ENCODE results near the gene CCR5AS.

DNA sequence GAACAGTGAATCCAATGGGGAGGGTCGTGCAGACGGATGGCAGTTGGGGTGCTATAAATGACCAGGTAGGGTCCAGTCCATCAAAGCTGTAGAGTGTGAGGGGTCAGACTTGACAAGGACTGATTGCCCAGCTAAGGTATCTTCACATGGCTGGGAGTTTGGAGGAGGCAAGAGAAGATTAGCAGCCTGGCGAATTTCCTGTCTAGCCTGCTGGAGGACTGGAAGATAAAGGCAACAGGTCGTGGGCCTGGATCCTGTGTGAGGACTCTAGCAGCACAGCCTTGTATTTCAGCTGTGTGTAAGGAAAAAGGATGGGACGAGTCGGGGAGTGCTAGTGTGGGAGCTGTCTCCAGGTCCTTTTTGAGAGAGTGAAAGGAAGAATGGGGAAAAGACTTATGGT, 17.6 kb downstream of the CCR5AS start:
- TF ChIP-seq POLR2A (IDR thresholded peaks at IDR 0.05; ENCODE audit: low read length) = no peak
- no peak for TF ChIP-seq GATA1 (IDR thresholded peaks at IDR 0.05; ENCODE audit: low read depth, low read length)

Data from erythroblast (primary cell).